Panc1 (cell line): Measurements from ENCODE around the gene PRXL2B. TPM values are rescaled to one million over a fixed set of nuclear protein-coding genes. Genes with fewer than 3 reads are reported as not detected.
"Not testable (repeated sequence)": the region's sequence is repeated elsewhere in the genome, so short reads cannot be mapped to it uniquely, and the experiment has no call there.

Experiments
- ATAC-seq: fragments of 200-7000 bp; cut with Tn5 transposase; 2 replicates; pipeline ENCODE4 v1.9.1; 2020; ENCODE audit warnings: mild to moderate bottlenecking, moderate library complexity
- BruUV-seq: library from RNA; stranded (reverse); fragments of 400-500 nt; replicated peaks from 2 replicates; lab custom pipeline; 2021; lab: Mats Ljungman, UMichigan
- CTCF ChIA-PET: fragments of 300-600 bp; sonication (Branson Sonifier 250); formaldehyde crosslinking; loops from one replicate; lab custom pipeline; 2022; ENCODE audit warnings: antibody characterized with exemption; lab: Charles Lee
- POLR2A ChIA-PET: fragments of 300-600 bp; sonication (Branson Sonifier 250); formaldehyde crosslinking; loops from one replicate; lab custom pipeline; 2022; ENCODE audit warnings: antibody characterized with exemption; lab: Charles Lee
- DNase-seq: peaks from one replicate; pipeline ENCODE4 v3.0.0-alpha.2; 2010; ENCODE audit warnings: low read depth, low spot score
- H3K27ac ChIP-seq: 2 replicates; pipeline ENCODE4 v1.5.1; 2011; ENCODE audit warnings: mild to moderate bottlenecking, low read length, inconsistent platforms
- H3K27me3 ChIP-seq: fragments of 200-500 bp; sonication (Bioruptor generic); 2 replicates; pipeline ENCODE4 v1.6.0; 2014; ENCODE audit warnings: low read length, inconsistent platforms; ENCODE audit not compliant: control insufficient read depth, insufficient read depth
- H3K36me3 ChIP-seq: fragments of 200-500 bp; sonication (Bioruptor generic); 2 replicates; pipeline ENCODE4 v1.5.1; 2014; ENCODE audit warnings: inconsistent platforms, mild to moderate bottlenecking, low read length, moderate library complexity; ENCODE audit not compliant: control insufficient read depth, insufficient read depth
- H3K4me1 ChIP-seq: 2 replicates; pipeline ENCODE4 v1.5.1; 2011; ENCODE audit warnings: inconsistent platforms, mild to moderate bottlenecking, low read length, moderate library complexity; ENCODE audit not compliant: control insufficient read depth, insufficient read depth
- H3K4me3 ChIP-seq, 2 experiments: 2 replicates each; pipeline ENCODE4 v1.5.1; 2011 to 2012; ENCODE audit warnings: low read depth in 2 of 2, low read length in 2 of 2, mild to moderate bottlenecking in 2 of 2, inconsistent platforms in 1 of 2, moderate library complexity in 1 of 2
- H3K9me3 ChIP-seq: fragments of 200-500 bp; sonication (Bioruptor generic); 2 replicates; pipeline ENCODE4 v1.5.1; 2014; ENCODE audit warnings: low read depth, mild to moderate bottlenecking, inconsistent platforms, low read length, moderate library complexity; ENCODE audit not compliant: control insufficient read depth, insufficient read depth
- CTCF ChIP-seq: fragments of 450-650 bp; IDR thresholded peaks from 2 replicates; pipeline ENCODE4 v1.5.1; 2017; ENCODE audit warnings: mild to moderate bottlenecking
- POLR2AphosphoS5 ChIP-seq: IDR thresholded peaks from 2 replicates; pipeline ENCODE4 v1.6.1; 2012; ENCODE audit warnings: mild to moderate bottlenecking, low read depth, low read length, moderate library complexity
- REST ChIP-seq, 2 experiments: IDR thresholded peaks; 2 replicates each; pipeline ENCODE4 v1.6.1; 2011 to 2012; ENCODE audit warnings: low read depth in 2 of 2, control low read depth in 1 of 2, low read length in 1 of 2, mild to moderate bottlenecking in 1 of 2, moderate library complexity in 1 of 2; ENCODE audit not compliant: insufficient read depth in 1 of 2
- SIN3A ChIP-seq: IDR thresholded peaks from 2 replicates; pipeline ENCODE4 v1.6.1; 2012; ENCODE audit warnings: low read depth, mild to moderate bottlenecking, low read length, moderate library complexity, borderline replicate concordance; ENCODE audit not compliant: insufficient read depth
- TCF7L2 ChIP-seq: IDR thresholded peaks from 2 replicates; pipeline ENCODE4 v1.6.1; 2011; ENCODE audit warnings: mild to moderate bottlenecking, low read depth, low read length, inconsistent platforms
- in situ Hi-C: cut with HindIII; loops from 2 replicates; pipeline ENCODE4 v1.10.0; 2016; ENCODE audit warnings: low sequenced_read_pairs, low pct_unique_long_range_greater_than_20kb
- intact Hi-C: fragments of 100-400 bp; cut with micrococcal nuclease; formaldehyde crosslinking; loops from one replicate; pipeline ENCODE4 v1.10.0; 2022; ENCODE audit not compliant: unreplicated experiment
- total RNA-seq: library from RNA; stranded (reverse); gene quantifications from one replicate; pipeline ENCODE4 v1.2.1, GENCODE V29; 2021; ENCODE audit not compliant: unreplicated experiment

Gene PRXL2B
- total RNA-seq, 1 experiment from 2014 or later, result 17.0 TPM

GRCh38 chr1:2552189-2552588, 34.4 kb upstream of the PRXL2B start:
- H3K27me3 ChIP-seq, result no peaks in the 10 kb centered on the region
- TF ChIP-seq SIN3A, result no peak
- TF ChIP-seq CTCF, result no peak
- TF ChIP-seq POLR2AphosphoS5, result no peak
- TF ChIP-seq TCF7L2, result no peak
- no peak for TF ChIP-seq REST (IDR thresholded peaks at IDR 0.05; ENCODE audit: insufficient read depth in 1 of 2, low read depth in 2 of 2, low read length in 1 of 2)
- no peak overlapping the region for H3K4me3 ChIP-seq
- no peaks in the 10 kb centered on the region for H3K36me3 ChIP-seq
- H3K4me1 ChIP-seq, result peaks cover 31% of the 10 kb centered on the region
- intact Hi-C loops (no loop called here), in situ Hi-C loops (no loop called here)
- ATAC-seq (no peak), DNase-seq (no peak)
- POLR2A ChIA-PET, result no interaction called here
- CTCF ChIA-PET, result no interaction called here
- no peaks in the 10 kb centered on the region for H3K9me3 ChIP-seq
- no peak overlapping the region for H3K27ac ChIP-seq
- no TSS peak for BruUV-seq

- not testable (repeated sequence) for H3K36me3 ChIP-seq, H3K9me3 ChIP-seq
Measured at GRCh38 chr1:2553076-2553475, 33.5 kb upstream of the PRXL2B start.

GRCh38 chr1:2553871-2554620, 32.5 kb upstream of the PRXL2B start:
- in situ Hi-C loops (no loop called here), intact Hi-C loops (no loop called here)
- no peaks in the 10 kb centered on the region for H3K9me3 ChIP-seq
- ChIA-PET CTCF (no interaction called here), POLR2A (no interaction called here)
- TF ChIP-seq CTCF (no peak), SIN3A (no peak), REST (IDR thresholded peaks at IDR 0.05; ENCODE audit: insufficient read depth in 1 of 2, low read depth in 2 of 2, low read length in 1 of 2) (no peak), TCF7L2 (no peak), POLR2AphosphoS5 (no peak)
- no peaks in the 10 kb centered on the region for H3K27me3 ChIP-seq
- no peaks in the 10 kb centered on the region for H3K36me3 ChIP-seq
- H3K4me1 ChIP-seq, result peaks cover 16% of the 10 kb centered on the region
- ATAC-seq (no peak), DNase-seq (no peak)
- no peak overlapping the region for H3K27ac ChIP-seq
- no TSS peak for BruUV-seq
- no peak overlapping the region for H3K4me3 ChIP-seq

More at GRCh38 chr1:2553076-2553475, 33.5 kb upstream of the PRXL2B start:
- H3K27ac ChIP-seq, H3K27me3 ChIP-seq, DNase-seq, H3K4me3 ChIP-seq, CTCF ChIA-PET, in situ Hi-C loops, POLR2A ChIA-PET, ATAC-seq, BruUV-seq, intact Hi-C loops: not testable (repeated sequence)
- peaks cover 26% of the 10 kb centered on the region for H3K4me1 ChIP-seq
